ENCODE data around the gene RABGEF1.
A peak's percentile ranks its signal among the peaks of the same experiment; 100 is the strongest.
"Not testable (repeated sequence)": the region's sequence is repeated elsewhere in the genome, so short reads cannot be mapped to it uniquely, and the experiment has no call there.

Gene RABGEF1

DNA sequence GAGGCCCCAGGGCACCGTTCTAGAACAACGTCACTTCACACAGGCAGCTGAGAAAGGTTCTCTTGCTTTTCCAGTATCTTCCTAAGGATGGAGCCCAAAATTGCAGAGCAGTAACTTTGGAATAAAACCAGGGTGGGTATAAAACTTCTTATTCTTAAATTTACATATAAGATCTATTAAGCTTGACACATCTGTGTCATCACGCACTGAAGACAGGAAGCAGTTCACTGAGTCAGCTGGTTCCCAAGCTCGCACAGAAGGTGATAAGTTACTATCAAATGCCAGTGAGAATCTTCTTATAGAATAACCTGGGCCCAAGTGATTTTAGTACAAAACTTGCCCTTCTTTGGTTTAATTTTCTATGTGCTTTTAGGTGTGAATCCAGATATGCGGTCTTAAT, 70.2 kb downstream of the RABGEF1 start:
- DNase-seq (ENCODE audit: low read depth in 2 of 2): no peak

DNA sequence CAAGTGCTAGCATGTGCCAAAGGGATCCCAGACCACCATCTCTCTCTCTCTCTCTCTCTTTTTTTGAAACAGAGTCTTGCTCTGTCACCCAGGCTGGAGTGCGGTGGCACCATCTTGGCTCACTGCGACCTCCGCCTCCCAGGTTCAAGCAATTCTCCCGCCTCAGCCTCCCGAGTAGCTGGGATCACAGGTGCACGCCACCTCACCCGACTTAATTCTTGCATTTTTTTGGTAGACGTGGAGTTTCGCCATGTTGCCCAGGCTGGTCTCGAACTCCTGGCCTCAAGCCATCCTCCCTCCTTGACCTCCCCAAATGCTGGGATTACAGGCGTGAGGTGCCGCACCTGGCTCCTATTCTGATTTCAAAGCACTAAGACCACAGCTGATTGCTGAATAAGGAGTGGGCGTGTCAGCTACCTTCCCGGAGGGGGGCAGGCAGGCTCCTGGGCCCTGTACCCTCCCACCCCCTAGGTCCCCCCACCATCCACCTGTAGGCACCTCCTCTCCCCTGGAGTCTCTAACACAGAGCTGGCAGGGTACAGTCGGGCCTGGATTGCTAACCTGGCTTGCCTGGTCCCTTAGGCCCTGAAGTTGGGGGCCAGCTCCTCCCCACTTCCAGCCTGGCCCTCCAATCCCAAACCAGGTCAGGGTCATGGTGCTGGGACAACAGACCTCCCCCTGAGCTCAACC, 74.8 kb downstream of the RABGEF1 start:
- DNase-seq (ENCODE audit: low read depth in 2 of 2): not testable (repeated sequence)

- DNase-seq (ENCODE audit: low read depth in 2 of 2): no peak
These were observed 75.4 kb downstream of the RABGEF1 start for GRCh38 chr7:66815951-66816350.

GRCh38 chr7:66816658-66817057, 76.1 kb downstream of the RABGEF1 start:
- DNase-seq (ENCODE audit: low read depth in 2 of 2): not testable (repeated sequence)

- not testable (repeated sequence) for DNase-seq (ENCODE audit: low read depth in 2 of 2)
These were observed 76.8 kb downstream of the RABGEF1 start for GRCh38 chr7:66817208-66817795.

- not testable (repeated sequence) for DNase-seq (ENCODE audit: low read depth in 2 of 2)
These were observed 77.4 kb downstream of the RABGEF1 start for GRCh38 chr7:66817956-66818355.

DNA sequence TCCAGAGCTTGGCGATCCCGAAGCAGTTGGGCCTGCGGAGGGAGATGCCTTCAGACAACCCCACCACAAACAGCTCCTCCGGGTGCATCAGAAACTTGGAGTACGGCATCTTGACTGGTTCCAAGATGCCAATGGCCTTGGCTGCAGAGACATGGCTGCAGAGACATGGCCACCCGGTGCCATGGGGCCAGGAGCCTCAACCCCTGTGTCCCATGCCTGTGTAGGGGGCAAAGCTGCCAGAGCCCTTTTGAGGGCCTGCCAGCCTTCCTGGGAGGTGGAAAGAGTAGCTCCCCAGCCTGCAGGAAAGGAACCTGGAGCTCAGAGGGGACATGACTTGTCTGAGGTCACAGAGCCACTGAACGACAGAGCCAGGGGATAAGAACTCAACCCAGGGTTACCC, 83.5 kb downstream of the RABGEF1 start:
- DNase-seq (ENCODE audit: low read depth in 2 of 2): no peak

GRCh38 chr7:66825538-66825937, 85.0 kb downstream of the RABGEF1 start:
- DNase-seq (ENCODE audit: low read depth in 2 of 2): not testable (repeated sequence)

- no peak for DNase-seq (ENCODE audit: low read depth in 2 of 2)
These were observed 86.1 kb downstream of the RABGEF1 start for GRCh38 chr7:66826649-66827048.

DNA sequence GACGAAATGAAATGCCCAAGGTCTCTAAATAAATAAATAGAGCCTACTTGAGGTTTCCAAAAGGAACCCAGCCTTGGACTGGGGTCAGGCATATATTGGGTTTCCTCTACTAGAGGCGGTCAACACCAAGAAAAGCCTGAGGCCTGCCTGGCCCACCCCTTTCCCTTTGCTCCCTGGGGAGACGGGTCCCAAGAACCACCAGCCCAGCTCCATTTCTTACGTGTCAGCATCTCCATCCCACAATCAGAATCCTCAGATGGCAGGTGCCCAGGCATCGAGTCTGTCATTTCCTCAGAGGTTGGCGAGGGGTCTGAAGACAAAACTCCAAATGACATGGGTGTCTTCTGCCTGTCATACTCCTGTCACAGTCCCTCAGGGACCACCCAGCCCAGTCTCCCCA, 90.4 kb downstream of the RABGEF1 start:
- DNase-seq (ENCODE audit: low read depth in 2 of 2): not testable (repeated sequence)

DNA sequence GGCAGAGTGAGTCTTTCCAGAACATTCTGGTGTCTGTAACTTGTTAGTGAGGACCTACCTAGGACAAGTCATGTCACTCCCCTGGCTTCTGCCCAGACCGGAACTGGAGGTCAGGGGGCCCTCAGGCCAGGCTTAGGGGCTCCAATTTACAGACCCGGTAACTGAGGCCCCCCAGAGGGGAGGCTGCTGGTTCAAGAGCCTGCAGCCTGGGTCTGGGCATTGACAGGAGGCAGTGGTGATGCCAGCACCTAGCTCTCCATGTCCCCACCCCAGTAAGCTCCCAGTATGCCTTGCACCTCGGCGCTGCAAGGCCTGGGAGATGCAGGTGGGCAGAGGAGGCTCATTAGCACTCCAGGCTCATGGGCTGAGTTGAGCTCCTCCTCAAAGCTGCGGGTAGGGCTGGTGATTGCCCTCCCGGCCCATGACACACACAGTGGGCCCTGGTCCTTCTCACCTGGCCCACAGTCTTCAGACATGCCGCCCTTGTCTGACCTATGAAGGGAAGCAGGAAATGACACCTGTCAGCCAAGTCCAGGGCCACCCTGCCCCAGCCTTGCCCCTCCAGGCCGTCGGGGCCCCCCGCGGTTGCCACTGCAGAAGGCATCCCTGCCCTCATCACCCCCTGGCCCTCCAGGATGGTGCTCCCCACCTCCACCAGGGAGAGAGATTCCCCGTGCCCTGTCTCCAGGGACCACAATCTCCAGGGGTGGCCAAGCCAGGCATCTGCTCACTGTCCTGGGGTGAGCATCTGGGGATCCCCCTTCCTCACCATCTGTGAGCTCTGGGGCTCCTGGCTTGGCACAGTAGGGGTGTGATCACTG, 92.2 kb downstream of the RABGEF1 start:
- DNase-seq (ENCODE audit: low read depth in 2 of 2): no peak

DNA sequence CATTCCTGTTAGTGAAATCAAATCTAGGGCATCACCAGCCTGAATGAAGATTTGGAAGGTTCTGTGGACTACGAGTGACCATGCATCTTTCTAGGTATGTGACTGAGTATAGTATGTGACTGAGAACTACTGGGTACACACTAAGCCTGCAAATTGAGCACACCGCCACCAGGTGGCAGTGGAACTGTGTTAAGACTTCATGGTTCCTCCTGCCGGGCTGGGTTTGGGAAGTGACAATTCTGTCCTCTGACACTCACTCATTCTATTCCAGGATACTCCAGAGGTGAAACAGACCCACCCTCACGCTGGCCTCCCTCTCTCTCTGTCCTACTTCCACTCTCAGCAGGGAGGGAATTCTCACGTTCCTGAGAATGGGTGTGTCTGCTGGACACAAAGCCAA, 96.5 kb downstream of the RABGEF1 start:
- no peak for DNase-seq (ENCODE audit: low read depth in 2 of 2)

DNA sequence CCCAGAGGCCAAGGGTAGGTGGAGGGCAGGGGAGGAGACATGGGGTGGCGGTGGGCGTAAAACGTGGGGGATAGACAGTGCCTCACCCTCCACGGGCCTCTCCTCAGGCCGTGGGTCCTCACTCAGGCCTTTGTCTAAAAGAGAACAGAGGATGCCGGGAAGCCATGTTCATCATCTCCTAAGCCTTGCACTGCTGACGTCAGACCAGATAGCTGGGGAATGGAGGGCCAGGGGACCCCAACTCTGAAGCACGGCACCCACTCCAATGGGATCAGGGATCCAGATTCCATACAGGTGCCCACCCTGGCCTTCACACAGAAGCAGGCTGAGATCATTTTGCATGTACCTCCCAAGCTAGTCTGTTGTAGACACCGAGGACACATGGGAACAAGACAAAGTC, 97.1 kb downstream of the RABGEF1 start:
- no peak for DNase-seq (ENCODE audit: low read depth in 2 of 2)

- DNase-seq (ENCODE audit: low read depth in 2 of 2): no peak
These were observed 99.3 kb downstream of the RABGEF1 start for GRCh38 chr7:66839814-66840213.

DNA sequence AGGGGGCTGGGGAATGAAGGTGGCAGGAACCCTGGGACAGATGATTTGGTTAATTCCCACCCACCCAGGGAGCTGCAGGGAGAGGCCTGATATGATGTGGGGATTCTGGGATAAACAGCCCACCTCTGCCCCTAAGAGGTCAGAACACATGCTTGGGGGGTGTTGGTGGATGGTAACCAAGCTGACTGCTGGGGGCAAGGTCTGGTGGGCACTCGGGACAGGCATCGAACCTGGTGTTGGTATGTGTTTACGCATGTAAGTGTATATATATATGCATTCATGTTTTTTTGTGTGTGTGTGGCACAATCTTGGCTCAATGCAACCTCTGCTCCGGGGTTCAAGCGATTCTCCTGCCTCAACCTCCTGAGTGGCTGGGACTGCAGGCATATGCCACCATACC, 99.8 kb downstream of the RABGEF1 start:
- DNase-seq (ENCODE audit: low read depth in 2 of 2): no peak

GRCh38 chr7:66841898-66842297, 101.4 kb downstream of the RABGEF1 start:
- no peak for DNase-seq (ENCODE audit: low read depth in 2 of 2)

DNA sequence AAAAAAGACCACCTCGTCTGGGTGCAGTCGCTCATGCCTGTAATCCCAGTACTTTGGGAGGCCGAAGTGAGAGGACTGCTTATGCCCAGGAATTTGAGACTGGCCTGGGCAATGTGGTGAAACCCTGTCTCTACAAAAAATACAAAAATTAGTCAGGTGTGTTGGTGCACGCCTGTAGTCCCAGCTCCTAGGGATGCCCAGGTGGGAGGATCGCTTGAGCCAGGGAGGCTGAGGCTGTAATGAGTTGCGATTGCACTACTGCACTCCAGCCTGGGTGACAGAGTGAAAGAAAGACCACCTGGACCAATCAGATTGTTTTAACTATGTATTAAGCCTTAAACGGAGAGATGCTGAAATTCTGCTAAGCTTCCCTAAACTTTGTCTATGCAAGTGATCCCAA, 103.0 kb downstream of the RABGEF1 start:
- DNase-seq (ENCODE audit: low read depth in 2 of 2): not testable (repeated sequence)

GRCh38 chr7:66844552-66845378, 104.2 kb downstream of the RABGEF1 start:
- peak; percentile 96 to 99 for DNase-seq (ENCODE audit: low read depth in 2 of 2)

- DNase-seq (ENCODE audit: low read depth in 2 of 2): no peak
These were observed 105.0 kb downstream of the RABGEF1 start for GRCh38 chr7:66845379-66846095.

DNA sequence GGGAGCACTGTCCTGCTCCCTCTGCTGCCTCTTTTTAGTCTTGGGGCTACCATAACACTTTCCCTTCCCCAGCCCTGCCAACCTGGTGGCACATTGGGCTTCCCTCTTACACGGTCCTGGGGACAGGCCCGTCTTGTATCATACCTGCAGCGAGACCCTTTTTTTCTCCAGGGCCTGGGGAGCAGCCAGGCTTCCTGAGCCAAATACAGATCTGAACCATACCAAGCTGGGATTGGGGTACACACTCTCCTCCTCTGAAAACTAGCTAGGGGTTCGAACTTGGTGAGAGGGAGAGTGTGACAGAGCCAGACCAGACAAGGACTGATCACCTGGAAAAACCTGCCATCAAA, 105.5 kb downstream of the RABGEF1 start:
- not testable (repeated sequence) for DNase-seq (ENCODE audit: low read depth in 2 of 2)

DNA sequence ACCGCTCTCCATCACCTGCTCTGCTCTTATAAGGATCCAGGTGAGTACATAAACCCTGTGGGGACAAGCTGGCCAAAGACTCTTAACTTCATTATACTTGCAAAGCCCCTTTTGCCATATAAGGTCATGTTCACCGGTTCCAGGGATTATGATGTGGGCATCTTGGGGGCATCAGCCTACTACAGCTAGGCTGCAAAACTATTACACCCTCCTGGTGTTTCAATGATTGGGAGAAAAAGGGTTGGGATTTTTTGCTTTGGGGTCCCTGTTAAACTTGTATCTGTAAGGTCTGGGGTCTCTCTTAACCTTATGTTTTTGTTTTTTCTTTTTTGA, 107.0 kb downstream of the RABGEF1 start:
- not testable (repeated sequence) for DNase-seq (ENCODE audit: low read depth in 2 of 2)
